ENCODE data around the gene U2AF2.

GRCh38 chr19:55694241-55694655 lies 39.4 kb downstream of the U2AF2 start:
- no peak for TF ChIP-seq CTCF (conservative IDR thresholded peaks at IDR 0.05; ENCODE audit: low read depth in 2 of 2)
- TF ChIP-seq POLR2AphosphoS5 (IDR thresholded peaks at IDR 0.05; ENCODE audit: low read depth) = no peak
- no peak for TF ChIP-seq EZH2 (IDR thresholded peaks at IDR 0.05; ENCODE audit: low read depth, unreplicated experiment)
- TF ChIP-seq EZH2phosphoT487 (IDR thresholded peaks at IDR 0.05; ENCODE audit: unreplicated experiment) = no peak
- no peak for TF ChIP-seq REST (IDR thresholded peaks at IDR 0.05; ENCODE audit: unreplicated experiment)
- no peak for TF ChIP-seq NANOG (IDR thresholded peaks at IDR 0.05; ENCODE audit: borderline replicate concordance)
- no peak for TF ChIP-seq JUNB (IDR thresholded peaks at IDR 0.05; ENCODE audit: unreplicated experiment)
- TF ChIP-seq CREB1 (CRISPR knock-in tag; IDR thresholded peaks at IDR 0.05; ENCODE audit: low read depth) = no peak

Data from GM23338 (cell line).